ENCODE results near the gene RELB. TPM values are rescaled to one million over a fixed set of nuclear protein-coding genes. Genes with fewer than 3 reads are reported as not detected.

The RELB gene
- total RNA-seq (2014; rRNA removed) = 4.8 and 15.2 TPM in 2 replicates
- percentile 45 among the genes with signal in this experiment for Bru-seq, nascent RNA
- percentile 65 among the genes with signal in this experiment for BruChase-seq, experiment 1, labeled RNA remaining after a 6-hour chase
- percentile 66 among the genes with signal in this experiment for BruChase-seq, experiment 2, labeled RNA remaining after a 2-hour chase
- long read RNA-seq, transcript RELB-202 (11 exons, 2,219 nt) = major isoform, 10 of 24 reads
- long read RNA-seq, partial matches to known transcripts = 11 of 24 reads
- long read RNA-seq, other reads (novel, unspliced or antisense) = 3 of 24 reads

GRCh38 chr19:45001087-45001739 lies at the start of gene RELB:
Gene RELB (plus strand): TSS chr19:45001464. CDS start chr19:45001580, 116 bp downstream.
- H3F3A ChIP-seq (ENCODE audit: low read length, unreplicated experiment) = no peaks in the 10 kb centered on the region
- TF ChIP-seq EZH2 (IDR thresholded peaks at IDR 0.05; ENCODE audit: low read length, unreplicated experiment) (no peak), EZH2phosphoT487 (IDR thresholded peaks at IDR 0.05; ENCODE audit: borderline replicate concordance, low read length) (no peak), CTCF (conservative IDR thresholded peaks at IDR 0.05; ENCODE audit: low read depth, low read length) (no peak)
- peak within 1 kb of the TSS; percentile 81 for H2AFZ ChIP-seq (ENCODE audit: low read length)
- H3K27me3 ChIP-seq (ENCODE audit: low read length) = no peaks in the 10 kb centered on the region
- peak; percentile 86 for DNase-seq
- no peaks in the 10 kb centered on the region for H3K36me3 ChIP-seq (ENCODE audit: low read depth, low read length)
- peak within 1 kb of the TSS; percentile 98 for H3K9ac ChIP-seq (ENCODE audit: low read length)
- POLR2A ChIA-PET (ENCODE audit: unreplicated experiment) = interaction anchor here (0.6 kb wide), 2 partner anchors 37 to 262 kb away, joined by 4 read pairs; no protein-coding TSS in a partner anchor
- intact Hi-C loops (cut with micrococcal nuclease) = no loop called here
- no peaks in the 10 kb centered on the region for H3K9me2 ChIP-seq (replicated peaks; ENCODE audit: low read length)
- H3K4me3 ChIP-seq (ENCODE audit: low read length) = peak within 1 kb of the TSS; percentile 85
- no peaks in the 10 kb centered on the region for H4K20me1 ChIP-seq (ENCODE audit: low read length)
- CTCF ChIA-PET = interaction anchor here (0.6 to 0.7 kb wide), 2 partner anchors 59 to 353 kb away, joined by 3 to 7 read pairs; no protein-coding TSS in a partner anchor
- no peaks in the 10 kb centered on the region for H3K79me2 ChIP-seq (ENCODE audit: low read length)
- BruUV-seq (replicated peaks) = no TSS peak
- peak within 1 kb of the TSS; percentile 90 for H3K4me2 ChIP-seq (ENCODE audit: low read length)
- no peaks in the 10 kb centered on the region for H3K9me3 ChIP-seq (ENCODE audit: low read length)
- peak within 1 kb of the TSS; percentile 93 for H3K27ac ChIP-seq (ENCODE audit: low read length)
- ATAC-seq = peak; percentile 77
- no peaks in the 10 kb centered on the region; the same call in 1 of the 2 replicates for H3K4me1 ChIP-seq (ENCODE audit: insufficient read depth, low read length)

GRCh38 chr19:44954278-44954648 lies 47.0 kb upstream of the RELB start:
- Histone ChIP-seq H2AFZ (ENCODE audit: low read length) (peak overlapping the region; percentile 98), H3F3A (ENCODE audit: low read length, unreplicated experiment) (no peaks in the 10 kb centered on the region), H3K9ac (ENCODE audit: low read length) (peak overlapping the region; percentile 97), H4K20me1 (ENCODE audit: low read length) (peaks cover 22% of the 10 kb centered on the region; the same call in 1 of the 2 replicates), H3K79me2 (ENCODE audit: low read length) (peaks cover 41% of the 10 kb centered on the region), H3K9me3 (ENCODE audit: low read length) (no peaks in the 10 kb centered on the region), H3K4me3 (ENCODE audit: low read length) (peak overlapping the region; percentile 95), H3K4me2 (ENCODE audit: low read length) (peak overlapping the region; percentile 99), H3K27ac (ENCODE audit: low read length) (peak overlapping the region; percentile 92), H3K36me3 (ENCODE audit: low read depth, low read length) (no peaks in the 10 kb centered on the region), H3K9me2 (replicated peaks; ENCODE audit: low read length) (no peaks in the 10 kb centered on the region), H3K27me3 (ENCODE audit: low read length) (no peaks in the 10 kb centered on the region), H3K4me1 (ENCODE audit: insufficient read depth, low read length) (peaks cover 11% of the 10 kb centered on the region; the same call in 1 of the 2 replicates)
- ATAC-seq (no peak), DNase-seq (no peak)
- POLR2A ChIA-PET (ENCODE audit: unreplicated experiment) = no interaction called here
- CTCF ChIA-PET = no interaction called here
- no TSS peak for BruUV-seq (replicated peaks)
- intact Hi-C loops (cut with micrococcal nuclease) = no loop called here
- TF ChIP-seq EZH2phosphoT487 (IDR thresholded peaks at IDR 0.05; ENCODE audit: borderline replicate concordance, low read length) = no peak
- TF ChIP-seq EZH2 (IDR thresholded peaks at IDR 0.05; ENCODE audit: low read length, unreplicated experiment) = no peak
- TF ChIP-seq CTCF (conservative IDR thresholded peaks at IDR 0.05; ENCODE audit: low read depth, low read length) = no peak
